GM19438 (cell line): Measurements from ENCODE around the gene CSNK2A3.
A peak's percentile ranks its signal among the peaks of the same experiment; 100 is the strongest.
"Not testable (repeated sequence)": the region's sequence is repeated elsewhere in the genome, so short reads cannot be mapped to it uniquely, and the experiment has no call there.

ENCODE experiments used
- ATAC-seq: cut with Tn5 transposase; IDR thresholded peaks from one replicate; pipeline ENCODE4 v1.9.1; 2021; ENCODE audit warnings: low read depth; ENCODE audit not compliant: unreplicated experiment

The CSNK2A3 gene

DNA sequence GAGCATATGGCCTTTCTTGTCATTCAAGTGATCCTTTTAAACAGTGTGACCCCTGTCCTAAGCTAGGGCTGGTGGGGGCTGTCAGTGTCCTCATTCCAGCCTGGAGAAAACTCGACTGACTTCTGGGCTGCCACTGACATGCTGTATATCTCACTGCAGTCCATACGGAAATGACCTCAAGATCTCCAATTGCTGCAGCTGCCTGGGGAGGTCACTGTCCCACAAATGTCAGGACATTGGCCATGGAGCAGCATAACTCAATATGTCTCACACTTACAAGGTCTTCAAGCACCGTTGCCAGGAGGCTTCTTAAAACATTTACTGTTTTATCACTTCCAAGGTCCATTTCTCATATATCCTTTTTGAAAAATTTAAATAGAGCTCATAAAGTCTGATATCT is 27.8 kb upstream of the CSNK2A3 start:
- ATAC-seq: no peak

- ATAC-seq: no peak
Measured at GRCh38 chr11:11380340-11380739, 27.3 kb upstream of the CSNK2A3 start.

GRCh38 chr11:11379661-11380060 is 26.6 kb upstream of the CSNK2A3 start:
- ATAC-seq: no peak

- ATAC-seq: no peak
Measured at GRCh38 chr11:11378184-11378940, 25.3 kb upstream of the CSNK2A3 start.

- ATAC-seq: peak; percentile 74
Measured at GRCh38 chr11:11374358-11375148, 21.5 kb upstream of the CSNK2A3 start.

DNA sequence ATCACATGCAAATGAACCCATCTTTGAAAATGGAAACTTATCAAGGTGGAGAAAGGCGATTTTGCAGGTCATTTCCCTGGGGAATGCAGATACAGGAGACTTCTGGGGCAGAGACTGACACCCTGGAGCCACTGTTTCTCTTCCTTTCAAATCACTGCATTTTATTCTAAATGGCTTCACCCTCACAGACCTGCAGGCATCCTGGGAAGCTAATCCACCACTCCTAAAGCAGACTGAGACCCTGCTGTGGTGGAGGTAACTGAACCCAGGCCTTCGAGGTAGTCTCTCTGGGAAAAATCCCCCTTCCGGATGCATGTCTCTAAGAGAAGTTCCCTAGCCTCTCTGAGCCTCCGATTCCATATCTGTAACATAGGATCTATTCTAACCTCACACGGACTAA is 20.9 kb upstream of the CSNK2A3 start:
- ATAC-seq: no peak

DNA sequence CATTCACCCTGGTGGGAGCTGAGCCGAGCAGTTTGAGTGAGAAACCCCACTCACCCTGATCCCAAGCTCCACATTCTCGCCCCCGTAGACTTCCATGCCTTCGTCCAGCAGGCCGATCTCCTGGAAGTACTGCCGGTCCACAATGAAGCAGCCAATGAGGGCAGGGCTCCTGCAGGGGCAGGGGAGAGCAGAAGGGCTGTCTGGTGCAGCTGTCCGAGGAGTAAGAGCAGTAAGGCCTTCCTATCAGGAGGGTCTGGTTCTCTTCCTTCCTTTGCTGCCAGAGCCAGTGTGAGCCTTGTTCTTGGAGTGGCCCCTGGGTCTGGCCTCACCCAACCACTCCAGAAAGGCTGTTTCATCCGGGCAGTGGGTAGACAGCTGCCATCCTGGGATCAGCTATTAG is 19.4 kb upstream of the CSNK2A3 start:
- no peak for ATAC-seq

DNA sequence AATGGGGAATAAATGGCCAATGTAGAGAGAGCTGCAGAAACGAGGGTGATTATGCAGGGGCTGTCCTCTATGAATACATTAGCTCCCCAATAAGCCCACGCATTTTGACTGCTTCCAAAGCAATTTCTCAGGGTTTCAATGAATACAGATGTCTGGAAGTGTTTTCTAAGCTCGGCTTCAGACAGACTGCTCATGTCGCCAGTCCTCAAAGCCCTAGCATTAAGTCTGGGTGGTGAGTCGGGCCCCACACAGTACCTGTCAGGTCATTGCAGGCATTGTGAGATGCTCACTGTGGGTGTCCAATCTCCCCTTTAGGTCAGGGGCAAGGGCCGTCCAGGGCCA is 17.9 kb upstream of the CSNK2A3 start:
- ATAC-seq: no peak

DNA sequence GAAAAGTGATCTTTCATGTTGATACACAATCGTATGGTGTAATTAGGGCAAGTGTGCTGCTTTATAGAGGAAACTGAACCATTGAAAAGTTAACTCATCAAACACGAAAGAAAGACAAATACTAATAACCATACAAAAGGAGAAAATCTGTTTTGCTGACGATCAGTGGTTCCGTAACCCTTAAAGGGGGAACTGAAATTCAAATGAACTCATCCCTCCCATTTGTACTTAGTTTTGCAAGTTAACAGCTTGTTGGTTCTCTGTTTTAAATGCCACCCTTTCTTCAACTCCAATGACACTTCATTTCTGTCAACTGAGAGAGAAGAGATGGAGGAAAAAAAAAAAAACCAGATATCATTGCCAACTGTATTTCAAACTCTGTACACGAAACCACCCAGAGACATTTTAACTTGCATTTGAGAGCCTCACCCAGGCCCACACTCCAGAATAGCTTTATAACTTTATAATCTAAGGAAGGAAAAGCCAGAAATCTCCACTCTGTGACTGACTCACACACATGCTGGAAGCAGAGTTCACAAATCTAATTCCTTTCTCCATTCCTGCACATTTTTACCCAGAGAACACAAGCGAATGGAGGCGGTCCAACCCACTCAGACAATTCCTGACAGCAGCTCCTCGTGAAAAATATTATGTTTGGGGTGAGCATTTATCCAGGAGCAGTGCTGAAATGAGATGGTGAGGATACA is 17.4 kb upstream of the CSNK2A3 start:
- no peak for ATAC-seq

- no peak for ATAC-seq
Measured at GRCh38 chr11:11366793-11367192, 13.7 kb upstream of the CSNK2A3 start.

GRCh38 chr11:11363674-11364073 is 10.6 kb upstream of the CSNK2A3 start:
- no peak for ATAC-seq

DNA sequence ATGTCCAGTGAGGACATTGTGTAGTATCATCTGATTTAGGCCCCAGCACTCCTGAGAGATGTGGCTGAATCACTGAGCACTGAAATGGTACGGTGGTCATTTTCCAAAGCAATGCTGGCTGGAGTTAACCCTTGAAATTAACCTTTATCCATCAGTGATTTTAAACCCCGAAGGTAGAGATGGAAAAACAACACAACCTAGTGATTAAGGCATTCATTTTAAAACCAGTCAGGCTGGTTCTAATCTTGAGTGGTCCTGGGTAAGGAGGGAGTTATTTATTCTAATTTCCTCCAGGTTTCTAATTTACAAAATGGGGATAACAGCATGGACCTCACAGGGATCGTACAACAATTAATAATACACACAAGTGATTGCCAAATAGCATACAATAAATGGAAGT is 6.6 kb upstream of the CSNK2A3 start:
- no peak for ATAC-seq

- no peak for ATAC-seq
Measured at GRCh38 chr11:11356842-11357241, 3.8 kb upstream of the CSNK2A3 start.

GRCh38 chr11:11351851-11352250 is 1.2 kb downstream of the CSNK2A3 start:
- not testable (repeated sequence) for ATAC-seq

- no peak for ATAC-seq
Measured at GRCh38 chr11:11351042-11351586, 1.9 kb downstream of the CSNK2A3 start.

GRCh38 chr11:11349870-11350337 is 3.1 kb downstream of the CSNK2A3 start:
- ATAC-seq: no peak

- ATAC-seq: no peak
Measured at GRCh38 chr11:11349106-11349825, 3.8 kb downstream of the CSNK2A3 start.

DNA sequence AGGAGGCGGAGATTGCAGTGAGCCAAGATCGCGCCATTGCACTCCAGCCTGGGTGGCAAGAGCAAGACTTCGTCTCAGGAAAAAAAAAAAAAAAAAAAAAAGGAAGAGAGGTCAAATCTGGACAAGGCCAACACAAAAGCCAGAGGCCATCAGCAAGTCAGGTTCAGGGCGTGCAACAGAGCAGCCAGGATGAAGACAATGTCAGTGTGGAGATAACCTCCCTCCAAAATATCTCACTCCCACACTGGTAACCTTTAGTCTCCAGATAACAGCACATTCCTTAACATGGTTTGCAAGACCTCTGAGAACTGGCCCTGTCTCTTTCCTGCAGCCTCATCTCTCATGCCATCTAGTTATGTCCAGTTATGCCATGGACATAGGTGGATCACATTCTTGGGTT is 4.7 kb downstream of the CSNK2A3 start:
- no peak for ATAC-seq

- ATAC-seq: no peak
Measured at GRCh38 chr11:11347592-11347991, 5.5 kb downstream of the CSNK2A3 start.

DNA sequence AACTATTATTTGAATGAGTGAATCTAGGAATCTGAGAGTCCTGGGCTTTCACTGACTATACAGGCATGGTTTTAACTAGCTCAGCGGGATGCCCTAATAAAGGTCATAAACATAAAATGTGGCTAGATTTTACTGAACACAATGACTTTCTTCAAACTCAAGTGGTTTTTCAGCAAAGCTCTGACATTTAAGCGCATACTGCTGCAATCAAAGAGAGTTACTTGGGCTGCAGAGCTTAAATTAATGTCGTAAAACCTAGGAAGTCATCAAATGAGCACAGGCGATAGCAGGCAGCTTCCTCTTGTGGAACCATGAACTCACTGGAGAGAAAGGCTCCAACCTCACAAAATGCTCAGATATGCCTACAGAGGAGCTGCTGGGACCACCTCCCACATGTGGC is 6.7 kb downstream of the CSNK2A3 start:
- no peak for ATAC-seq
